ENCODE measurements around the gene XRCC5.

DNA sequence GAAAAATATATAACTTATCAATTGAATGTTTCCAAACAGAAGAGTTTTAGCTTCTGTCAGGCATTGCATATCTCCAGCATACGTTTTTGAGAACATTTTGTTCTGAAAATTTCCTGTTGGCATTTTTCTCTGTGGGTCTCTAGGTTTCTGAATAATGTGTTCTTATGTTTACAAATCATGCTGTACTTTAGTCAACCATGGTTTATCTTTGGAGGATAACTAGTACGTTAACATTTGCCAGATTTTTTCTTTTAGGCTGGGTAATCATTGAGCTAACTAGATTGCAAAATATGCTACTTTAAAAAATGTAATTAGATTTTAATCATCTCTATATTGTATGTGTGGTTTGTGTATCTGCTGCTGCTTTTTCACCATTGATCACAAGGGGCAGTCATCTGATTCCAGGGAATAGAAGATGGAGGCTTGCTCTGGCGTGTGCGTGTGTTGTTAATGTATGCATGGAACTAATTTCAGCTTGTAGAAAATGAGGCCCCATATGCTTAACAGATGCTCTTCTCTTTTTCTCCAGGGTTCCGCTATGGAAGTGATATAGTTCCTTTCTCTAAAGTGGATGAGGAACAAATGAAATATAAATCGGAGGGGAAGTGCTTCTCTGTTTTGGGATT, 21.3 kb downstream of the XRCC5 start:
- peak in 1 of 4 donors; percentile 10 for TF ChIP-seq CTCF (IDR thresholded peaks at IDR 0.05)
- TF ChIP-seq POLR2A (IDR thresholded peaks at IDR 0.05) = no peak
